ENCODE data around the gene PPEF1.
"Not testable (repeated sequence)": the region's sequence is repeated elsewhere in the genome, so short reads cannot be mapped to it uniquely, and the experiment has no call there.

Gene PPEF1

GRCh38 chrX:18799911-18800310 lies 92.5 kb downstream of the PPEF1 start:
- no peak for DNase-seq

GRCh38 chrX:18809641-18810040 lies 102.2 kb downstream of the PPEF1 start:
- DNase-seq, result no peak

- DNase-seq, result no peak
These were observed 103.0 kb downstream of the PPEF1 start for GRCh38 chrX:18810416-18810815.

- no peak for DNase-seq
These were observed 117.9 kb downstream of the PPEF1 start for GRCh38 chrX:18825375-18825774.

GRCh38 chrX:18828832-18829404 lies 121.5 kb downstream of the PPEF1 start:
- no peak for DNase-seq

GRCh38 chrX:18833071-18833731 lies 125.8 kb downstream of the PPEF1 start:
- no peak for DNase-seq

- not testable (repeated sequence) for DNase-seq
These were observed 140.5 kb downstream of the PPEF1 start for GRCh38 chrX:18847901-18848300.

- DNase-seq, result no peak
These were observed 148.6 kb downstream of the PPEF1 start for GRCh38 chrX:18855919-18856644.

- no peak for DNase-seq
These were observed 149.2 kb downstream of the PPEF1 start for GRCh38 chrX:18856645-18856997.

- DNase-seq, result no peak
These were observed 154.1 kb downstream of the PPEF1 start for GRCh38 chrX:18861511-18861910.

- DNase-seq, result no peak
These were observed 157.0 kb downstream of the PPEF1 start for GRCh38 chrX:18864390-18864920.

GRCh38 chrX:18871161-18871890 lies 163.9 kb downstream of the PPEF1 start:
- no peak for DNase-seq

GRCh38 chrX:18871970-18872369 lies 164.5 kb downstream of the PPEF1 start:
- no peak for DNase-seq

- DNase-seq, result no peak
These were observed 165.2 kb downstream of the PPEF1 start for GRCh38 chrX:18872621-18873020.

- no peak for DNase-seq
These were observed 165.8 kb downstream of the PPEF1 start for GRCh38 chrX:18873189-18873791.

GRCh38 chrX:18873836-18874235 lies 166.4 kb downstream of the PPEF1 start:
- no peak for DNase-seq

GRCh38 chrX:18874560-18875255 lies 167.3 kb downstream of the PPEF1 start:
- DNase-seq, result no peak

- no peak for DNase-seq
These were observed 167.9 kb downstream of the PPEF1 start for GRCh38 chrX:18875256-18875878.

GRCh38 chrX:18877469-18877868 lies 170.0 kb downstream of the PPEF1 start:
- no peak for DNase-seq
